Measurements from ENCODE around the gene KRT84.

DNA sequence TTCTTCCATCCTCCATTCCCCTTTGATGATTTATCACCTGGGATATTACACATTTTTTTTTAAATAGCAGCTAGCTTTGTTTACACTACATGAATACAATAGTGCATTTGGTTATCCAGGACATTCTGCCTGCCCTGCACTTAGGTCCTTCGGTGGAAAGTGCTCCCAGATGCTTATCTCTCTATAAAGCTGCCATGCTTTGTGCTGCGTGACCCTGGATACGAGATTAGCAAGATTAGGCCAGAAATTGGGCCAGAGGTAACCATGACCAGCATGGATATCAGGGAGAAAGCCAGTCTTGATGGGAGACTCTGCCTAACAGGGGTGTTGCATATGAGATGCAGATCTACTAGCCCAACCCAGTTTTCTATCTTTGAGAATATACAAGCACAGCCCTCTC lies 52.1 kb downstream of the KRT84 start:
- TF ChIP-seq, protein P1, sequence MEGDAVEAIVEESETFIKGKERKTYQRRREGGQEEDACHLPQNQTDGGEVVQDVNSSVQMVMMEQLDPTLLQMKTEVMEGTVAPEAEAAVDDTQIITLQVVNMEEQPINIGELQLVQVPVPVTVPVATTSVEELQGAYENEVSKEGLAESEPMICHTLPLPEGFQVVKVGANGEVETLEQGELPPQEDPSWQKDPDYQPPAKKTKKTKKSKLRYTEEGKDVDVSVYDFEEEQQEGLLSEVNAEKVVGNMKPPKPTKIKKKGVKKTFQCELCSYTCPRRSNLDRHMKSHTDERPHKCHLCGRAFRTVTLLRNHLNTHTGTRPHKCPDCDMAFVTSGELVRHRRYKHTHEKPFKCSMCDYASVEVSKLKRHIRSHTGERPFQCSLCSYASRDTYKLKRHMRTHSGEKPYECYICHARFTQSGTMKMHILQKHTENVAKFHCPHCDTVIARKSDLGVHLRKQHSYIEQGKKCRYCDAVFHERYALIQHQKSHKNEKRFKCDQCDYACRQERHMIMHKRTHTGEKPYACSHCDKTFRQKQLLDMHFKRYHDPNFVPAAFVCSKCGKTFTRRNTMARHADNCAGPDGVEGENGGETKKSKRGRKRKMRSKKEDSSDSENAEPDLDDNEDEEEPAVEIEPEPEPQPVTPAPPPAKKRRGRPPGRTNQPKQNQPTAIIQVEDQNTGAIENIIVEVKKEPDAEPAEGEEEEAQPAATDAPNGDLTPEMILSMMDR (IDR thresholded peaks at IDR 0.05): no peak
- no peak for TF ChIP-seq EZH2phosphoT487 (IDR thresholded peaks at IDR 0.05)
- TF ChIP-seq EZH2 (IDR thresholded peaks at IDR 0.05): no peak

Data from neural progenitor cell (in vitro differentiated cells).